ENCODE measurements around the gene FOXO6.

- TF ChIP-seq BHLHE40 (IDR thresholded peaks at IDR 0.05; ENCODE audit: borderline replicate concordance), result no peak
- no peak for TF ChIP-seq SP1 (IDR thresholded peaks at IDR 0.05)
- TF ChIP-seq ELF4 (IDR thresholded peaks at IDR 0.05), result no peak
- no peak for TF ChIP-seq CTBP1 (IDR thresholded peaks at IDR 0.05; ENCODE audit: borderline replicate concordance)
- TF ChIP-seq ZNF384 (IDR thresholded peaks at IDR 0.05), result no peak
- TF ChIP-seq ARNT (IDR thresholded peaks at IDR 0.05), result no peak
- no peak for TF ChIP-seq TARDBP (IDR thresholded peaks at IDR 0.05)
- no peak for TF ChIP-seq SUZ12 (IDR thresholded peaks at IDR 0.05)
- no peak for TF ChIP-seq NFRKB (IDR thresholded peaks at IDR 0.05)
- no peak for TF ChIP-seq HDGF (IDR thresholded peaks at IDR 0.05; ENCODE audit: borderline replicate concordance)
- no peak for TF ChIP-seq FOXM1 (IDR thresholded peaks at IDR 0.05; ENCODE audit: borderline replicate concordance)
Measured at GRCh38 chr1:41414716-41415306, 53.6 kb downstream of the FOXO6 start.

All from HEK293T (cell line).